K562 (cell line): ENCODE results near the gene FRMPD1. TPM values are rescaled to one million over a fixed set of nuclear protein-coding genes. Genes with fewer than 3 reads are reported as not detected.

Source experiments
- ATAC-seq: fragments of 200-7000 bp; cut with Tn5 transposase; 3 replicates; pipeline ENCODE4 v1.9.1; 2020; ENCODE audit warnings: moderate library complexity
- BruUV-seq: library from RNA; stranded (reverse); fragments of 400-500 nt; replicated peaks from 2 replicates; lab custom pipeline; 2021; lab: Mats Ljungman, UMichigan
- CTCF ChIA-PET: fragments of 300-600 bp; formaldehyde crosslinking; extraction: SDS; loops from one replicate; lab custom pipeline; 2021; ENCODE audit warnings: low intra/inter-chr PET ratio; lab: Yijun Ruan, JAX
- POLR2A ChIA-PET: fragments of 300-600, 350-650 bp; sonication (Branson Sonifier 250); formaldehyde crosslinking; extraction: SDS; loops from one replicate; lab custom pipeline; 2021; ENCODE audit warnings: antibody characterized with exemption, inconsistent platforms; lab: Yijun Ruan, JAX
- DNase-seq, 4 experiments: peaks; one replicate each; pipeline versions ENCODE4 v3.0.0 to v3.0.0-alpha.2; 2011 to 2018; ENCODE audit warnings: low spot score in 3 of 4, mixed read lengths in 3 of 4; ENCODE audit errors: extremely low read depth in 1 of 4
- FAIRE-seq: peaks from 2 replicates; lab custom pipeline; 2011; peaks lifted over from hg19 to GRCh38; lab: Jason Lieb, UNC
- H2AFZ ChIP-seq: 2 replicates; pipeline ENCODE4 v1.6.0; 2011; ENCODE audit warnings: low read depth, low read length, control low read depth, inconsistent platforms
- H3K27ac ChIP-seq: fragments of 200-600 bp; 3 replicates; pipeline ENCODE4 v1.8.0; 2011; ENCODE audit warnings: low read depth, mild to moderate bottlenecking, control low read depth, inconsistent platforms, low read length, moderate library complexity, mixed read lengths; ENCODE audit errors: extremely low read depth
- H3K27me3 ChIP-seq, 2 experiments: fragments of 300-600 bp in 1 of 2; 2 replicates in 1 of 2; 3 replicates in 1 of 2; pipeline versions ENCODE4 v1.6.0 to v1.8.0; 2011; ENCODE audit warnings: inconsistent platforms in 2 of 2, low read length in 2 of 2, mild to moderate bottlenecking in 1 of 2, mixed read lengths in 1 of 2, moderate library complexity in 1 of 2; ENCODE audit not compliant: control insufficient read depth in 2 of 2, insufficient read depth in 2 of 2
- H3K36me3 ChIP-seq: fragments of 300-600 bp; 3 replicates; pipeline ENCODE4 v1.8.0; 2011; ENCODE audit warnings: mild to moderate bottlenecking, low read length, inconsistent platforms; ENCODE audit not compliant: control insufficient read depth, insufficient read depth
- H3K4me1 ChIP-seq, 2 experiments: fragments of 200-600 bp in 1 of 2; replicated peaks in 1 of 2; 2 replicates in 1 of 2; 3 replicates in 1 of 2; pipeline versions ENCODE4 v1.5.1 to v1.8.0; 2011; ENCODE audit warnings: inconsistent platforms in 2 of 2, low read length in 2 of 2, mild to moderate bottlenecking in 1 of 2, mixed read lengths in 1 of 2, moderate library complexity in 1 of 2; ENCODE audit not compliant: control insufficient read depth in 2 of 2, insufficient read depth in 2 of 2
- H3K4me2 ChIP-seq: 2 replicates; pipeline ENCODE4 v1.6.1; 2011; ENCODE audit warnings: low read length, control low read depth, inconsistent platforms, mixed read lengths; ENCODE audit not compliant: insufficient read depth
- H3K4me3 ChIP-seq: fragments of 200-600 bp; sonication (generic), shearing (Covaris generic); 2 replicates; pipeline ENCODE4 v1.5.1; 2016; ENCODE audit warnings: control low read depth, inconsistent platforms
- H3K79me2 ChIP-seq: fragments of 200-600 bp; 3 replicates; pipeline ENCODE4 v1.8.0; 2011; ENCODE audit warnings: low read length, inconsistent platforms; ENCODE audit not compliant: control insufficient read depth, insufficient read depth
- H3K9ac ChIP-seq, 2 experiments: 2 replicates each; pipeline versions ENCODE4 v1.6.0 to v1.6.1; 2011; ENCODE audit warnings: low read depth in 2 of 2, low read length in 2 of 2, control low read depth in 1 of 2, inconsistent platforms in 1 of 2, mild to moderate bottlenecking in 1 of 2, mixed read lengths in 1 of 2; ENCODE audit not compliant: insufficient read depth in 1 of 2
- H3K9me1 ChIP-seq: one replicate; pipeline ENCODE4 v1.6.0; 2011; ENCODE audit warnings: inconsistent platforms, mild to moderate bottlenecking, low read length, moderate library complexity; ENCODE audit not compliant: control insufficient read depth, insufficient read depth
- H3K9me3 ChIP-seq: replicated peaks from 2 replicates; pipeline ENCODE4 v1.5.1; 2011; ENCODE audit warnings: low read depth, low read length, inconsistent platforms; ENCODE audit not compliant: control insufficient read depth, insufficient read depth
- H4K20me1 ChIP-seq: replicated peaks from 2 replicates; pipeline ENCODE4 v1.6.1; 2011; ENCODE audit warnings: low read length, inconsistent platforms, mixed read lengths; ENCODE audit not compliant: control insufficient read depth, insufficient read depth
- ARHGAP35 ChIP-seq: fragments of 450-650 bp; IDR thresholded peaks from 2 replicates; pipeline ENCODE4 v1.6.1; 2018; ENCODE audit not compliant: partially characterized antibody
- ARNT ChIP-seq, 2 experiments: fragments of 450-650 bp; IDR thresholded peaks; 2 replicates each; pipeline ENCODE4 v1.6.1; 2016; ENCODE audit warnings: mild to moderate bottlenecking in 1 of 2
- CTCFL ChIP-seq: IDR thresholded peaks from 2 replicates; pipeline ENCODE4 v1.6.1; 2011; ENCODE audit warnings: borderline replicate concordance, low read depth, mild to moderate bottlenecking, moderate library complexity, low read length; ENCODE audit not compliant: insufficient read depth, poor library complexity, severe bottlenecking
- GTF2B ChIP-seq: IDR thresholded peaks from 2 replicates; pipeline ENCODE4 v1.6.1; 2011; ENCODE audit not compliant: insufficient read length; ENCODE audit errors: extremely low read depth
- JUNB ChIP-seq: fragments of 450-650 bp; formaldehyde crosslinking; conservative IDR thresholded peaks from 2 replicates; pipeline ENCODE4 v1.4.0; 2020; ENCODE audit warnings: mild to moderate bottlenecking
- L3MBTL2 ChIP-seq: fragments of 450-650 bp; IDR thresholded peaks from 2 replicates; pipeline ENCODE4 v1.6.1; 2016; ENCODE audit warnings: mild to moderate bottlenecking, moderate library complexity
- NFIC ChIP-seq: fragments of 450-650 bp; IDR thresholded peaks from 2 replicates; pipeline ENCODE4 v1.6.1; 2017; ENCODE audit warnings: mild to moderate bottlenecking, inconsistent platforms
- NR1H2 ChIP-seq: sonication (generic); formaldehyde crosslinking; IDR thresholded peaks from 2 replicates; pipeline ENCODE4 v1.4.0; 2020; ENCODE audit warnings: mild to moderate bottlenecking, missing genetic modification reagents
- RERE ChIP-seq: sonication (generic); formaldehyde crosslinking; IDR thresholded peaks from 2 replicates; pipeline ENCODE4 v1.8.0; 2023; ENCODE audit warnings: missing genetic modification reagents, mild to moderate bottlenecking, borderline replicate concordance
- SLC30A9 ChIP-seq: fragments of 250-450 bp; sonication (Bioruptor Pico); IDR thresholded peaks from 2 replicates; pipeline ENCODE4 v1.8.0; 2022; ENCODE audit warnings: mild to moderate bottlenecking, moderate library complexity
- TAF15 ChIP-seq: fragments of 200-400 bp; formaldehyde crosslinking; IDR thresholded peaks from 2 replicates; pipeline ENCODE4 v1.6.1; 2017; ENCODE audit warnings: mild to moderate bottlenecking, low read depth, low read length, moderate library complexity
- TBP ChIP-seq: optimal IDR thresholded peaks from 2 replicates; pipeline ENCODE3; 2011; ENCODE audit warnings: low read depth, low read length, improper control_type of control experiment
- ZNF282 ChIP-seq: sonication (generic); formaldehyde crosslinking; IDR thresholded peaks from 2 replicates; pipeline ENCODE4 v1.8.1; 2023; ENCODE audit warnings: missing genetic modification reagents
- ZNF354B ChIP-seq: fragments of 250-450 bp; sonication (Bioruptor Pico); IDR thresholded peaks from 2 replicates; pipeline ENCODE4 v1.4.0; 2020
- ZNF584 ChIP-seq: fragments of 200-800 bp; sonication (Bioruptor generic); IDR thresholded peaks from 2 replicates; pipeline ENCODE4 v1.6.1; 2016; ENCODE audit warnings: low read depth, mild to moderate bottlenecking, missing genetic modification characterization, missing compliant biosample characterization
- ZNF830 ChIP-seq: fragments of 250-450 bp; sonication (Bioruptor Pico); IDR thresholded peaks from 2 replicates; pipeline ENCODE4 v1.5.0; 2021; ENCODE audit warnings: mild to moderate bottlenecking
- WGBS: fragments of 100-300 bp; shearing (Covaris generic); methylation state at CpG from one replicate; pipeline ENCODE4 v1.1.6; 2016; ENCODE audit warnings: low coverage, mixed read lengths; ENCODE audit not compliant: insufficient coverage; ENCODE audit errors: missing lambda C conversion rate; 5-methylcytosine and 5-hydroxymethylcytosine counted together
- in situ Hi-C: fragments of 300-500 bp; cut with MboI; formaldehyde crosslinking; loops from 4 replicates; pipeline ENCODE4 v1.15.0; 2018; ENCODE audit warnings: inconsistent platforms, mixed read lengths
- intact Hi-C: fragments of 100-400 bp; cut with micrococcal nuclease; formaldehyde crosslinking; loops from 2 replicates; pipeline ENCODE4 v1.14.2; 2022
- polyA plus RNA-seq, 8 experiments: library from polyadenylated mRNA; depleted of rRNA in 4 of 8; stranded (reverse) in 5 of 8; unstranded in 3 of 8; fragments of >200 nt; fragmentation: Nextera tagmentation in 2 of 8; fragmentation: Illumina TruSeq in 1 of 8; extraction: Ambion mirVana in 2 of 8; extraction: Trizol in 1 of 8; gene quantifications; 2 replicates each; pipeline versions ENCODE4 v1.2.1 to v1.2.3, GENCODE V29; 2011 to 2014; ENCODE audit warnings: inconsistent platforms in 1 of 8, missing spikeins in 1 of 8
- total RNA-seq, 7 experiments: library from RNA; depleted of rRNA in 6 of 7; stranded (reverse); fragments of >200 nt in 6 of 7; fragmentation: Illumina TruSeq in 2 of 7; extraction: Trizol in 2 of 7; gene quantifications; 2 replicates each; pipeline versions ENCODE4 v1.2.1 to v1.2.3, GENCODE V29; 2011 to 2021; ENCODE audit warnings: low replicate concordance in 1 of 7

FRMPD1 gene
- total and polyA plus RNA-seq, 9 of the 15 experiments (the other 6 are each of a cell fraction or from before 2014, with no cell fraction given): not detected

- Histone ChIP-seq H3K36me3 (no peaks in the 10 kb centered on the region), H3K79me2 (no peaks in the 10 kb centered on the region), H3K27ac (no peak overlapping the region), H2AFZ (no peak overlapping the region), H3K9me3 (no peaks in the 10 kb centered on the region), H3K4me2 (no peak overlapping the region), H3K9ac (no peak overlapping the region), H3K4me1 (no peaks in the 10 kb centered on the region), H3K4me3 (no peak overlapping the region), H3K9me1 (no peaks in the 10 kb centered on the region), H4K20me1 (no peaks in the 10 kb centered on the region), H3K27me3 (peaks cover 38 to 43% of the 10 kb centered on the region in 2 experiments)
- CTCF ChIA-PET: no interaction called here
- in situ Hi-C loops (no loop called here), intact Hi-C loops (no loop called here)
- FAIRE-seq (no peak), ATAC-seq (no peak), DNase-seq (no peak)
- 2% methylated on average over 6 of the region's 6 CpGs for WGBS
- POLR2A ChIA-PET: interaction anchor here (0.9 kb wide), 1 partner anchor 11 kb away, joined by 3 read pairs; no protein-coding TSS in a partner anchor
- BruUV-seq: no TSS peak
- TF ChIP-seq ARHGAP35 (no peak), ZNF830 (CRISPR knock-in tag) (no peak), NFIC (no peak), ZNF584 (CRISPR knock-in tag) (no peak), ZNF282 (CRISPR knock-in tag) (no peak), ARNT (IDR thresholded peaks at IDR 0.05) (no peak), CTCFL (no peak), L3MBTL2 (no peak), NR1H2 (CRISPR knock-in tag) (no peak), ZNF354B (CRISPR knock-in tag) (no peak), RERE (no peak), TAF15 (no peak), GTF2B (no peak), TBP (no peak), SLC30A9 (CRISPR knock-in tag) (no peak), JUNB (CRISPR knock-in tag) (no peak)
Observed at GRCh38 chr9:37609735-37610397, 40.9 kb upstream of the FRMPD1 start.
